ENCODE measurements around the gene DNASE2.
A peak's percentile ranks its signal among the peaks of the same experiment; 100 is the strongest.
"Not testable (repeated sequence)": the region's sequence is repeated elsewhere in the genome, so short reads cannot be mapped to it uniquely, and the experiment has no call there.

Gene DNASE2

DNA sequence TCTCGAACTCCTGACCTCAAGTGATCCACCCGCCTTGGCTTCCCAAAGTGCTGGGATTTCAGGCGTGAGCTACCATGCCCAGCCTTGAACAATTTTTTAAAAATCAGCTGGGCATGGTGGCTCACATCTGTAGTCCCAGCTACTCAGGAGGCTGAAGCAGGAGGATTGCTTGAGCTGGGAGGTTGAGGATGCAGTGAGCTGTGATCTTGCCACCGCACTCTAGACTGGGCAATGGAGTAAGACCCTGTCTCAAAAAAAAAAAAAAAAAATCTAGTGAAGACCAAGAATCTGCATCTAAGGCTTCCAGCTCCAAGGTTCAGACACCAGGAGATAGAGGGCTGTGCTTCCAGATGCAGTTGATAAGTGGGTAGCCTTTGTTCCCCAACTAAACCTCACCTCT, 17.1 kb downstream of the DNASE2 start:
- DNase-seq = no peak

DNA sequence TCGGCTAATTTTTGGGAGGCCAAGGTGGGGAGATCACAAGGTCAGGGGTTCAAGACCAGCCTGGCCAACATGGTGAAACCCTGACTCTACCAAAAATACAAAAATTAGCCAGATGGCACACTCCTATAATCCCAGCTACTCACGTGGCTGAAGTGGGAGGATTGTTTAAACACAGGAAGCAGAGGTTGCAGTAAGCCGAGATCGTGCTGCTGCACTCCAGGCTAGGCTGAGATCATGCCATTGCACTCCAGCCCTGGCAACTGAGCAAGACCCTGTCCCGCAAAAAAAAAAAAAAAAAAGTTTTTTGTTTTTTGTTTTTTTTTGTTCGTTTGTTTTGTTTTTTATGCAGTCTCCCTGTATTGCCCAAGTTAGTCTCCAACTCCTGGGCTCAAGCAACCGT, 21.7 kb downstream of the DNASE2 start:
- no peak for DNase-seq

DNA sequence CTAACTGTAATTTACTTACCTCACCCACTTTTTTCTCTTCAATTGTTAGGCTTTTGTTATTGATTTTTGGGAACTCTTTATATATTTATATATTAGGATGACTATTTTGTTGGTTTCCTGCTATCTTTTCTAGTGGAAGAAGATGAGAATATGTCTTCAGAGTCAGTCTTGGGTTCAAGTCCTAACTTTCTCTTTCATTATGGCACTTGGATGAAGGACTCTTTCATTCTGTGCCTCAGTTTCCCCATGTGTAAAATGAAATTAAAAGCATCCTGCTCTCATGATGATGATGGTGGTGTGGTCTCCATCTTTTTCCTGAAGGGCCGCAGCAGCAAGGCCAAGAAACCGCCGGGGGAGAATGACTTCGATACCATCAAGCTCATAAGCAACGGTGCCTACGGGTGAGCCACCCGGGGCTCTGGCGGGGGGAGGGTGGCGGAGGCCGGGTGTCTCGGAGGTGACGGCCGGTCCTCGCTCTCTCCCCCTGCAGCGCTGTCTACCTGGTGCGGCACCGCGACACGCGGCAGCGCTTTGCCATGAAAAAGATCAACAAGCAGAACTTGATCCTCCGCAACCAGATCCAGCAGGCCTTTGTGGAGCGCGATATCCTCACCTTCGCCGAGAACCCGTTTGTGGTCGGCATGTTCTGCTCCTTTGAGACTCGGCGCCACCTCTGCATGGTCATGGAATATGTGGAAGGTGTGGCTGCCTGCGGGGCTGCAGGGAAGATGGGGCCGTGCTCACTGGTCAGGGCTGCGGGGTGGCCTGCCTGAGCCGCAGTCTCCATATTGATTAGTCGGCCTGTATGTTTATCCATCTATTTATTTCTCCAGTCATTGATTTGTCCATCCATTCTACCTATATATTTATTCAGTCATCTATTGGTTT, 23.0 kb downstream of the DNASE2 start:
- DNase-seq = no peak

DNA sequence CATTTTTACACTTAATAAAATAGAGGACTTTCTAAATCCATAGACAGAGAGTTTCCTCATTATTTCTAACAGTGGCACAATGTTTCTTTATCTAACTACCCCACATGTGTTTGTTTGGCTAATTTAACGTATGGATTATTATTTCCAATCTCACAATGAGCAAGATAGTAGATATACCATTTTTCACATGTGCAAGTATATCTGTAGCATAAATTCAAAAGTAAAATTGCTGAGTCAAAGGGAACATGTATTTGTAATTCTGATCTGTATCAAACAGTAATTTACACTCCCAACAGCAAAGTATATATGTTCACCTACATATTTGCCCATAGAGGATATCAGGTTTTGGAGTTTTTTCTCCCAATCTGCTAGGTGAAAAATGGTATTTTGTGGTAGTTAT, 24.6 kb downstream of the DNASE2 start:
- no peak for DNase-seq

DNA sequence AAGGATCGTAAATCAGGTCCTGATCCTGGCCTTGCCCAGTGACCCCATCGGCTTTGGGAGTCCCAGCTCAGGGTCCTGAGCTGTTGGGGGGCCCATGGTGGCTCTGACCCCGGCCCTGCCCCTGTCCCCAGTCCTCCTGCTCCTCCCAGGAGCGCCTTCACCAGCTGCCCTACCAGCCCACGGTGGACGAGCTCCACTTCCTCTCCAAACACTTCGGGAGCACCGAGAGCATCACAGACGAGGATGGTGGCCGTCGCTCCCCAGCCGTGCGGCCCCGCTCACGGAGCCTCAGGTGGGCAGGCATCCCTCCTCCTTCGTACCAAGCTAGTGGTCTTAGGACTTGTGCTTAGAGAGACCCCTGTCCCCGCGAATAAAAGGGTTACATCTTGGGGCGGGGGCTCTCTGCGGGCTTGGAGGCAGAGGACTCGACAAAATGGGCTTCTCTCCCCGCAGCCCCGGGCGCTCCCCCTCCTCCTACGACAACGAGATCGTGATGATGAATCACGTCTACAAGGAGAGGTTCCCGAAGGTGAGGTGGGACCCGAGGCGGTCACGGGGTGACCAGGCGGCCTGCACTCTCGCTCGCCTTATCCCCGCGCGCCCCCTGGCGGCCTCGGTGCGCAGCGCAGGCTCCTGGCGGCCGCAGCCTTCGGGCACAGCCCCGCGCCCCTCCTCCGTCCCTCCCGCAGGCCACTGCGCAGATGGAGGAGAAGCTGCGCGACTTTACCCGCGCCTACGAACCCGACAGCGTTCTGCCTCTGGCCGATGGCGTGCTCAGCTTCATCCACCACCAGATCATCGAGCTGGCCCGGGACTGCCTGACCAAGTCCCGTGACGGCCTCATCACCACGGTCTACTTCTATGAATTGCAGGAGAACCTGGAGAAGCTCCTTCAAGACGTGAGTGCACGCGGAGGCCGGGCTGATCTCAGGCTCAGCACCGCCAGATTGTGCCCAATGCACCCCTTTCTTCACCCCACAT, 33.8 kb downstream of the DNASE2 start:
- DNase-seq = peak; percentile 70

DNA sequence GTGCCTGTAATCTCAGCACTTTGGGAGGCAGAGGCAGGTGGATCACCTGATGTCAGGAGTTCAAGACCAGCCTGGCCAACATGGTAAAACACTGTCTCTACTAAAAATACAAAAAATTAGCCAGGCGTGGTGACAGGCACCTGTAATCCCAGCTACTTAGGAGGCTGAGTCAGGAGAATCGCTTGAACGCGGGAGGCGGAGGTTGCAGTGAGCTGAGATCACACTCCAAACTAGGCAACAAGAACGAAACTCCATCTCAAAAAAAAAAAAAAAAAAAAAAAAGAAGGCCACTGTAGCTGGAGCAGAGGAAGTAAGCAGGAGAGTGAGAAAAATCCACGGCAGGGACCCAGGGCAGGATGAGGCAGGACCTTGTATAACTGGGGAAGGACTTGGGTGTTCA, 34.6 kb downstream of the DNASE2 start:
- not testable (repeated sequence) for DNase-seq

DNA sequence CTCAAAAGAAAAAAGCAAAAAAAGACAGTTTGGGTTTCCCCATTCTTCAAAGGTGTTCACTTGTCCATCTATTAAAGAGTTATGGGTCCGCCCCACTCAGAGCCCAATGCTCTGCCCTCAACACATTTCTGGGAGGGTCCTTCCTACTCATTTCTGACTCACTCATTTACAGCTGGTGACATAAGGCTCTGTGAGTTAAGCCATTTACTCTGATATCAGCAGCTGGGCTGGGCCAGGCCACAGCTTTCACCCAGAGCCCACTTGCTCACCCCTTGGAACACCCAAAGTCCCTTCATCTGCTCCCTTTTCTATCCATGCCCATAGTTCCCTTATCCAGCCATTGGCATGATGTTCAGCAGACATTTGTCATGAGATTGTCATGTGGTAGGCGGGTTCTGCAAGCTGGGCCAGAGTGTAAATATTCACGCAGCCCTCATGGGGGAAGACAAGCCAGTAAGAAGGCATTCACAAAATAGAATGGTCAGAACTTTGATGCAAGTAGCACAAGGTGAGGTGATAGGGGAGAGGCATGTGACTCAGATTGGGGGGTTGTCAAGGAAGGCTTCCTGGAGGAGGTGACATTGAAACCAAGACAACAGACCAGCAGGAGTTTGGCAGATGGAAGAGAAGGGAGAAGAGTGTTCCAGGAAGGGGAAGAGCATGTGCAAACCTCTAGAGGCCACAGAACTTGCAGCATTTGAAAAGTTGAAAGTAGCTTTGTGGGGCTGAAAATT, 37.1 kb downstream of the DNASE2 start:
- no peak for DNase-seq

DNA sequence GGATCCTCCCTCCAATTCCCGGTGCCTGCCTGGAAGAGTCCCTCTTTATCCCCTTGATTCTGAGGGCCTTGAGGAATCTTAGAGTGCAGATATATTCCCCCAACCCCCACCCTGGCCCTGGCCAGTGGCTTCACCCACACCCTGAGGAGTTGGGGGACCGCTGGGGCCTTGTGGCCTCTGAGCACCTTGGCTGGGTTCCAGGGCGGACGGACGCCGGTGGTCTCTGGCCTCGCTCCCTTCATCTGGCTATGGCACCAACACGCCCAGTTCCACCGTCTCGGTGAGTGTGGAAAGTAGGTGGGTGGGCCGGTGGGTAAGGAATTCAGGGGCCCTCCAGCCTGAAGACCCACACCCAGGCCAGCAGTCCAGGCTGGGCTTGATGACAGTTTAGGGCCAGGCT, 37.9 kb downstream of the DNASE2 start:
- no peak for DNase-seq

DNA sequence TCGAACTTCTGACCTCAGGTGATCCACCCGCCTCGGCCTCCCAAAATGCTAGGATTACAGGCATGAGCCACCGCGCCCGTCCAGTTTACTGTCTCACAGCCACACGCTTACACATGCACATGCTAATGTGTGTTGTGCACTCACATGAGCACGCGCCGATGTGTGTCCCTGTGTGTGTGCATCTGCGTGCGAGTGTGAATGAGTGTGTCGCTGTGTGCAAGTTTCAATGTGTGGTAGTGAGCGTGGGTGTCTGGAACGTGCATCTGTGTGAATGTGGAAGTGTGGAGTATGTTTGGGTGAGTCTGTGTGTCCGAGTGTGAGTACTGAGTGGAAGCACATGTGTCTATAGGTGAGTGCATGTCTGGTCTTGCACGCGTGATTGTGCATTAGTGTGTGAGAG, 38.7 kb downstream of the DNASE2 start:
- no peak for DNase-seq

DNA sequence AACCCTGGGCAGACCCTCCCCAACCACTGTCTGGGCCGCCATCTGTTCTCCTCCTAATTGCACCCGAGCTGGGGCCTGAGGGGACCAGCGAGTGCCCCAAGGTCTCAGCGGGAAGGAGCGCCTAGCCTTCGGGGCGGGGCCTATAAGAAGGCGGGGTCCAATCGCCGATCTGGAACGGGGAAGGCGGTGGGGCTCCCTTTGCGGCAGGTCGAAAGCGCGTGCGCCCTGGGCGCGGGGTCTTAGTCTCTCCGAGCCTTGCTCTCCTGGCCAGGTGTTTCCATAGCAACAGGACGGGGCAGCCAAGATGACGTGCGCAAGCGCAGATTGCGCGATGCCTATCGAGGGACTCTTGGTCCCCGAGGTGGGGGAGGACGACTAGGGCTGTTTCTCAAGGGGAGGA, 40.2 kb downstream of the DNASE2 start:
- peak; percentile 23 for DNase-seq

DNA sequence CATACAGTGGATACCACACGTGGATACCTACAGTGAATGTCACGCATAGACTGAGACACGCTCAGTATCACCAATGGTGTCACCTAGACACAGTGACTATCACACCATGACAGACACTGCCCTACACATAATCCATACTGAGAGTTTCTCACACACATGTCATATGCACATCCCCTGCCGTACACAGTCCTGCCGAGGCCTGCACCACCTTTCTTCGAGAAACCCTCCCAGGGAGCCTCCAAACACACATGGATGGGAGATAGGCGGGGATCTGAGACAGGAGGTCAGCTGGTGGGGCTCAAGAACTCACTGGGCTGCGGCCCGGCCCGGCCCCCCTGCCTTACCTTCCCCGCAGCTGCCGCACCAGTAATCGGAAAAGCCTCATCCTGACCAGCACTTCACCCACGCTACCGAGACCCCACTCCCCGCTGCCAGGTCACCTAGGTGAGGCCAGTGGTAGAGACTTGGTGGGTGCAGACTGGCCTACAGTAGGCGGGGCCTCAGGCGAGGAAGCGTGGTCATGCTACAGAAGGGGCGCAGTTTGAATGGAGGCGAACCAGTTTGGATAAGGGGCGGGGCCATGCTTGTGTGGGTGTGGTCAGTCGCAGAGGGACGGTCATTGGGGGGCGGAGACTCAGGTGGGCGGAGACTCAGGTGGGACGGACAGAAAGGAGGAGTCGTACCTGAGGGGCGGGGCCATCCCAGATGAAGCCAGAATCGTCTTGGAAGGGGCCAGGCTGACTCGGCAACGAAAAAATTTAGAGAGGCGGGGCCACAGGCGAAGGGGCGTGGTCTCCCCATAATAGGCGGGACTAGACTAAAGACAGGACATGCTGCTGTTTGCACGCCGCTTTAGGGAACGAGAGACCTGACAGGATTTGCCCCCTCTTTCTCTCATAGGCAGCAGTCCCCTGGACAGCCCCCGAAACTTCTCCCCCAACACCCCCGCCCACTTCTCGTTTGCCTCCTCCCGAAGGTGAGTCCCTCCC, 40.9 kb downstream of the DNASE2 start:
- peak; percentile 49 for DNase-seq

DNA sequence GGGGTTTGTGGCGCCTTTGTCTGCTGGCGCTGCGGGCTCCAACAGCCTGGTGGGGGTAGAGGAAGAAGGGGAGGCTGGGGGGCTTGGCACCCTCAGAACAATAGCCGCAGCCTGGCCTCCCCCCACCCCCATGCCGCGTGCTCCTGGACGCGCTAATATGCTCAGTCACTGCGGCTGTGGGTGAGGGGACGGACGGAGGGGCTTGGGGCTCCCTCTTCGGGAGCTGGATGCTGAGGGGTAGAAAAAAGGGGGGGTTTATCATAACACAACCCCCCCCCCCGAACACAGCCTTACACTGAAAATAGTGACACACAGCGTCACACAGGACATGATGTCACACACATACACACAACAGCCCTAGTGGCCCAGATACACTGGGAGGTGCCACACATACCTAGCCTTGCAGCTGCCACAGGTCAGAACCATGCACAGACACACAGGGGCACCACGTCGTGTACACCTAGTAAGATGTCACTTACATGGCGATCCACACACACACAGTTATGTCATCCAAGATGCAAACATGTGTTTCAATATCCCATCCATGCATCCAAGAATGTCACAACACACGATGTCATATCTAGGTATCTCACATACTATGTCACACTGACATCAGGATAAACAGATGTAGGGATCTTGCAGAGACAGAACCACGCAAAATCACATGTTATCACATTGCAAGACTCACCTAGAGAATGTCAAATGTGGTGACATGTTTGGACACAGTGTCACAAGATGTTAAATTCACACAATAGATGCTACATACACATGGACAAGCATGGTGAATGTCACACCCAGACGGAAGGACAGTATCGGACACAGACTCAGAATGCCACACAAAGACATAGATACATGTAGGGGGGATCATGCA, 42.1 kb downstream of the DNASE2 start:
- DNase-seq = no peak

DNA sequence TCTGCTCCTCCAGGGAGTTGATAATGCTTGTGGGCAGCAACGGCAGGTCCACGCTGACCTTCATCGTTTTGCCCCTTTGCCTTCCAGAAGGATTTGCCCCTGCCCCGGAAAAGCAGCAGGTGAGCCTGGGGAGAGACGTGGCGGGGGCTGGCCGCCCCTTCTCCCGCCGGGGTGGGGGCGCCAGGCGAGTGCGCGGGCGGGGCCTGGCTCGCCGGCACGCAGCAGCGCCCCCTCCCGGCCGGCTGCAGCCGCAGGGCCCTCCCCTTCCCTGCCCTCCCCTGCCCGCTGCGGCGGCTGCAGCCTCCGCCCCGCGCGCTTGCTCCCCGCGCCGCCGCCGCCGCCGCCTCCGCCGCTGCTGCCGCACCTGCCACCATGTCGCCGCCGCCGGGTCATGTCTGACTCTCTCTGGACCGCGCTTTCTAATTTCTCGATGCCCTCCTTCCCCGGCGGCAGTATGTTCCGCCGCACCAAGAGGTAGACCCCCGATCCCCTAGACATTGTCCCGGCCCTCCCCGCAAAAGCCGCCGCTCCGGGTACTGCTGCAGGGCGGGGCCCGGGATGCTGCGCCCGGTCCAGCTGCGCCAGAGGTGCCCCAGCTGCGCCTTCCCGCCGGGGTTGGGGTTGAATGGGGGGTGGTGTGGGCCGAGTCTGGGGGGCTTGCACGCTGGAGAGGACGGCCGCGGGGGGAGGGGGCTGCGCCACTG, 42.9 kb downstream of the DNASE2 start, which contains the start of gene MAST1:
TSS of gene MAST1 (plus strand) at position 334 of the 704 bp plus-strand sequence. CDS start at position 392, 58 bp downstream.
- no peak for DNase-seq

DNA sequence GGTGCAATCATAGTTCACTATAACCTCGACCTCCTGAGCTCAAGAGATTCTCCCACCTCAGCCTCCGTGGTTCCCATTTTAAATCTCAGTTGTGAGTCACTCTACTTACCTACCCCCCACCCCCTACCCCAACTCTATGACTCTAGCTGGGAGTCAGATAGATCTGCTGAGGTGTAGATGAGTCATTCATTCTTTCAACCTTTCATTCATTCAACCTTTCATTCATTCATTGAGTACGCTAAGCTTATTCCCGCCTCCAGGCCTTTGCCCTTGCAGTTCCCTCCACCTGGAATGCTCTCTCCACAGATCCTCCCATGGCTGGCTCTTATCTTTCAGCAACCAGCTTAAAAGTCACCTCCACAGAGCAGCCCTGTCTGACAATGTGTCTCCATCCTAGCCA, 44.0 kb downstream of the DNASE2 start:
- DNase-seq = no peak

DNA sequence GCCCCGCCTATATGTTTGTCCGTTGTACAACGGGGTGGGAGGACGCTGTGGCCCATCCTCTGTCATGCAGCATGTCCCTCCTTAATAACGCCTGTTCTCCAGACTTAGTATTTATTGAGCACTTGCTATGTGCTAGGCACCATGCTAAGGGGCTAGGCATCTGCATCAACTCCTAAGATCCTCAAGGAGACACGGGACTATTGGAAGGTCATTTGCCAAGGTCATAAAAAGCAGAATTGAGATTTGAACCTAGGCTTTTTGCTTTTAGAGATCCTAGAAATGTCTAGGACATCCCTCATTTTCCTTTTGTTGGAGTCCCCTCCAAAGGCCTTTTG, 44.8 kb downstream of the DNASE2 start:
- DNase-seq = no peak

DNA sequence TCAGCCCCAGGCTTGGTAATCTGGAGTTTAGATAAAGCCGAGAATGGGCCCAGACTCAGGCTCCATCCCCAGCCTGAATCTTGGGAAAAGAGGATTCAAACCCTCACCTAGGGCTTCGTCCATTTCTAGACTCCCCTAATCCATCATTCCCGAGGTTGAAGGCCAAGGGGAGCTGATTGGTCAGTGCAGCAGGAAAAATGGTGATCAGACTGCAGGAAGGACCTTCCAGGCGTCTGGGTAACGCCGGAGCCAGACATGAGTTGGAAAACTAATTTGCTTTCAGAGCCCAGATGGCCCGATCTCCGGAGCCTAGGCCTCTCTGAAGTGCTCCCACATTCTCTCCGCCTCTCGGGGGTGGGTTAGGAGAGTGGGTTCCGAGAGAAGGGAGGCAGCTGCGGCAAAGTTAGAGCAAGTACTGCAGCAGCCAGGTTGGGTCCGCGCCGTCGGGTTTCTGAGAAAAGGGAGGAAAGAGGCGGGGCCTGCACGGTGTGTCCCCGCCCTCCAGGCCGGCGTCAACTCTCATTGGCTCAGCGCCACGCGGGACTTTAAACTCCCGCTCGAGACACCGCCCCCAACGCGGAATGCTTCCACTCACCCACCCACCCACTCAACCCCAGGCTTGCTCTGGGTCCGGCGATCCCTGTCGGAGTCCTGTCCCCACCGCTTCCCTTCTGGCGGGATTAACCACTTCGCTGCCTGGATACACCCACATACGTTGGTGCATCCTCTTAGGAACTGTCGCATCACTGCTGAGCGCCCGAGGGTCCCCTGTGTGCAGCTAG, 46.1 kb downstream of the DNASE2 start:
- no peak for DNase-seq

DNA sequence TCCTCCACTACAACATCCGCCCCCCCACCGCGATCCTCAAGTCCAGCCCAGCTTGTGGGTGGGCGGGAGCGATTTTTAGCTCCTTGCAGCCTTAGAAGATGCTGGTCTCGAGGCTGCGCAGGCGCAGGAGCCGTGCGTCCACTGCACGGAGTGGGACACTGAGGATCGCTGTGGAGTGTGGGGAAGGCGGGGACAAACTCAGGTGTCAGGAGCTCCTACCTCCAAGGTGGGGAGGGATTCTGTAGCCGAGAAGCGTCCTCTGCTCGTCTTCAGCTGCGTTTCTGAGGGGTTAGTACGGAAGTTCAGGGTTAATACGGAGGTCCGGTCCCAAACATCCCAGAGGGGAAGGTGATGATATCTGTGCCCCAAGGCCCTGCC, 46.7 kb downstream of the DNASE2 start, which contains the start of gene RTBDN:
TSS of gene RTBDN (minus strand) at position 14 of the 378 bp plus-strand sequence. CDS start 4,600 bp downstream, outside the sequence.
- DNase-seq = no peak

DNA sequence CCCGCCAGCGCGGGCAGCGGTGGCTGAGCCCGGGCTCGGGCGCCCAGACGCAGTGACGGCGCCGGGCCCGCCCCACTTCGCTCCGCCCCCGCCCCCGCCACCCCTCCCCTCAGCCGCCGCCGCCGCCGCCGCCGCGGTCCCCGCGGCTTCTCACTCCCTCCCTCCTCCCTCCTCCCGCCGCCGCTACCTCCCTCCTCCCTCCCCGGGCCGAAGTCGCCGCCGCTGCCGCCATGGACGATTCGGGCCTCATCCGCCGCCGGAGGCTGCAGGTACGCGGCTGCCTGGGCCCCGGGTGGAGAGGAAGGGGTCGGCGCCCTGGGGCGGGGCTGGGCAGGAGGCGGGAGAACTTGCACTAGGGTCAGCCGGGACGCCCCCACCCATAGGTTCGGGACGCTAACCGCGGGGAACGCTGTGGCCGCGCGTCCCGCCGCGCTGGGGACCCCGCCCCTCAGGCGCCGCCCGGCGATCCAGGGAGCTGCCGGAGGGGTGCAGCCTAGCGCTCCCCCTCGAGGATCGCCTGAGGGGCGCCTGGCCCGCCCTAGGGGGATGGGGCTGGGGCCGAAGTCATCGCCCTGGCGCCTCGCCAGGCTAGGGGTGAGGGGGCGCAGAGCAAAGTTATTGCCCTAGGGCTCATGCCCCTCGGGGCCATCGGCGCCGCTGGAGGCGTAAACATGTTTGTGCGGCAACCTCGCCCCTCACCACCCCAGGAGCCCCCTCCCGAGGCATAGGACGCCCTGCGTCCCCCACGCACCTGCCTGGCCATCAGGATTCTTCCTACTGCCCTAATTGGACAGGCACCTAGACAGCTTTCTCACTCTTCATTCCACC, 47.3 kb downstream of the DNASE2 start:
- no peak for DNase-seq

All from fibroblast of skin of abdomen (primary cell).